ENCODE data around the gene IKZF1.

DNA sequence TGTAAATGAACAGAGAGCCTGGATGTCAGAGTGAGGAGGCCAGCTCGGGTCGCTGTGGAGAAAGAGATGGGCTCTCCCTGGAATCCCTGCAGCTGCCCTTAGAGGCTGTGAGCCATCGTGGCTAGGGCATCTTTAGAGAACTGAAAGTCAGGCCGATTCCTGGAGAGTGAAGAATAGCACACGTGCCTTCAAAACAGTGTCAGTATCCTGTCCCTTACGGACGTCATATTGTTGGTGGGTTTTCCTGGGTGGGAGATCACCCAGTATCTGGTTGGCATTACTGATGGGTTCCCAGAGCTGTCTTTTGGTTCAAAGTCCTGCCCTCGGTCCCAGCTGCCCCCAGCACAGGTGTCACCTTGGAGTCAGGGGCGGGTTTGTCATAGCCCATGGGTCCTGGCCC lies 25.3 kb downstream of the IKZF1 start:
- TF ChIP-seq POLR2A (IDR thresholded peaks at IDR 0.05; ENCODE audit: low read length) = no peak
- no peak for TF ChIP-seq GATA1 (IDR thresholded peaks at IDR 0.05; ENCODE audit: low read depth, low read length)

All from erythroblast (primary cell).